Measurements from ENCODE around the gene ATG14. TPM values are rescaled to one million over a fixed set of nuclear protein-coding genes. Genes with fewer than 3 reads are reported as not detected.
"Not testable (repeated sequence)": the region's sequence is repeated elsewhere in the genome, so short reads cannot be mapped to it uniquely, and the experiment has no call there.

Gene ATG14
- total RNA-seq, 2 donors from 2014 or later, result 6.3 to 10.0 TPM

DNA sequence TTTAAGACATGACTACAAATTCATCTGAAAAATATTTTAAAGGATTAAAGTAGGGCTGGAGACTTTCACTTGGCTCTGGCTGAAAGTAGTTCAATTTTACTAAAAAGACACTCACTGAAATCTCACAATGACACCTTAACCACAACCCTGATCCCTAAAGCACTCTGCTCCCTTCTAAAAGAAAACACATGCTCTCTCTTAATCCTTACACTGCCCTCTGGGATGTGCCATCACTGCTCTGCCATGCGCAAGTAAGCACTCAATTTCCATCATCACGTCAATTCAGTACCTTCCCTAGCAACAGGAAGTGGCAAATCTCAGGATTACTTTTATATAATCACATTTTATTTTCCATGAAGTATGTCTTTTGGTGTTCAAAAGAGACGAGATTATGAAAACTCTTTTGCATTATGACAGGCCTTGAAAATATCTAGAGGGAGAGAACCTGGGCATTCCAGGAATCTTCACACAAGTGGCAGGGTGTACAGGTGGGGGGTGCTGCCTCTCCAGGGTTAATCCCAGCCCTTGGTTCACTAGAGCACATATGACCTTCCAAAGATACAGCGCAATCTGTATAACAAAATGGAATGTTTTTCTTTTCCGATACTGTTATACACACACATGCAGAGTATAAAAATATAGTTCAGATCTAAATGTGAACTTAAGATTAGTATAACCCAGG lies 7.3 kb downstream of the ATG14 start:
- DNase-seq, result no peak
- intact Hi-C loops (cut with DNase I, micrococcal nuclease), result no loop called here
- ATAC-seq, result no peak

DNA sequence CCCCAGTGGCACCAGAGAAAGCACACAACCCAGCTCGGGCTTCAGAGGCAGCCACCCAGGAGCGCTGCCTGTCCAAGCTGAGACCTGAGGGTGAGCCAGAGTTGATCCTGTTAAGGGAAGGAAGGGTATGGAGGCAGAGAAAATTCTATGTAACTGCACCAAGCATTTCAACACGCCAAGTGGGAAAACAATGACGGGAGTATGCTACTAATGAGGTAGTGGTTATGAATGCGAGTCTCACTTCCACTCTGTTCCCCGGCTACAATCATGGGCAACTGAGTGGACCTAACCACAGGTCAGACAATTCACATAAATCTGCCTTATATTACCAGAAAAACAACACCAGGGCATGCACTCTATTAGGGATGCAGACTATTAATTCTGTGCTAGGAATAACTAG lies 9.9 kb downstream of the ATG14 start:
- ATAC-seq, result no peak

DNA sequence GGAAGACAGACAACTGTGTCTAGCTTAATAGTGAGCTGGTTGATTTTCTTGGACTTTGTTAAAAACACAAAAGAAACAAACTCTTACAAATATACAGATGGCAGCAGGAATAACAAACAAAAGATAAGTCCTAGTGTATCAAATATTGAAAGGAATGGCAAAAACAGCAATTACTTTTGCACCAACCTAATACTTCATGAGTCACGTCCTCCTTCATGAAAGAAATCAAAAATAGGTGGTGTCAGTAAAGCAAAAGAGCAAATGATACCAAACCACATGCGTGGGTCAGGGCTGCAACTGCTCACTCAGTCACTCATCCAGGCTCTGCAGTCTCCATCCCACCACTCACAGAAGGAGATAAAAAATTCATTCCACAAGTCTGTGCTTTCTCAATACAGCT lies 11.8 kb downstream of the ATG14 start:
- ATAC-seq (no peak), DNase-seq (no peak)

More for the DNA sequence above, 9.9 kb downstream of the ATG14 start:
- no peak for DNase-seq
- intact Hi-C loops (cut with DNase I, micrococcal nuclease), result no loop called here

DNA sequence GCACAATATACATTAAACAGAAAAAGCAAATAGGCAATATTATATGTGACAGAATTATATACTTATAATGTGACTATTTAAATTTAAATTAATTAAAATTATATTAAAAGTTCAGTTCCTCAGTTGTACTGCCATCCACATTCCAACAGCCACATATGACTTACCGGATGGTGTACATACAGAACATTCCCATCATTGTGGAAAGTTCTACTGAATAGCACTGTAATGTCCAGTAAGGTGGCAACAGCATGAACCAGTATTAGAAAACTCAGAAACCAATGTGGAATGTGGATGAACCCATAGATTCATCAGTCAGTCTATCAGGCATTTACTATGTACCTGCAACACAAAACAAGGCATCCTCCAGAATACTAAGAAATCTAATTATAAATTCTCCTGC lies 12.4 kb downstream of the ATG14 start:
- intact Hi-C loops (cut with DNase I, micrococcal nuclease), result no loop called here
- DNase-seq (no peak), ATAC-seq (no peak)

More for the DNA sequence above, 11.8 kb downstream of the ATG14 start:
- intact Hi-C loops (cut with DNase I, micrococcal nuclease), result no loop called here

DNA sequence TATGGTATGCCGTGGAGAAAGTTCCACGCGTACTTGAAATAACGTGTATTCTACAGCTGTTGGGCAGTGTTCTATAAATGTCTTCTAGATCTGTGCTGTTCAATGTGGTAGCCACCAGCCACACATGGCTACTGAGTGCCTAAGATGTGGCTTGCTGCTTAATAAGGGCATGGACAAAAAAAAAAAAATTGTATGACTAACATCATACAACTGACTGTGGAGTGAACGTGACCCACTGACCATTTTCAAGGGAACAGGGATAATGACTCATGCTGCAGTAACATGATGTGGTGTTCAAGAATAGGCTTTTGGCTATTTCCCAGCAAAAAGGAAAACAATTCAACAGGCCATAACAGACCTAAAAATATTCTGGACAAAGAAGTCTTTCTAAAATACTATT lies 13.0 kb downstream of the ATG14 start:
- intact Hi-C loops (cut with DNase I, micrococcal nuclease), result no loop called here
- ATAC-seq, result no peak
- no peak for DNase-seq

DNA sequence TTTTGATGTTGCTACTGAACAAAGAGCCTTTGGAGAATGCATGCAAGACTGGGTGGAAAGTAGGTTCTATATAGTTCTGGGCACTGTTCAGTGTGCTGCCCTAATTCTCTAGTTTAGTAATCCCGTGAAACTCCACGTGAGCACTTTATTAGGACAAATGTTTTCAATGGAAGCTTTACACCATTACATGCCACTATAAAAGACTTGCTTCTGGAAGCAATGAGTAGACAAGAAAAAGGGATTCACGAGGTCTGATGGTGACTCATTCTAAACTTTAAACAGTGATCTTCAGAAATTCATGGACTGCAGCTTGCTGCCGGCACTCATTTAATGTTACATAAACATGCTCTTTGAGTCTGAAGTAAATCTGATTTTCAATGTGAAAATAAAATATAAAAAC lies 22.3 kb downstream of the ATG14 start:
- no peak for DNase-seq
- intact Hi-C loops (cut with DNase I, micrococcal nuclease), result no loop called here
- no peak for ATAC-seq

DNA sequence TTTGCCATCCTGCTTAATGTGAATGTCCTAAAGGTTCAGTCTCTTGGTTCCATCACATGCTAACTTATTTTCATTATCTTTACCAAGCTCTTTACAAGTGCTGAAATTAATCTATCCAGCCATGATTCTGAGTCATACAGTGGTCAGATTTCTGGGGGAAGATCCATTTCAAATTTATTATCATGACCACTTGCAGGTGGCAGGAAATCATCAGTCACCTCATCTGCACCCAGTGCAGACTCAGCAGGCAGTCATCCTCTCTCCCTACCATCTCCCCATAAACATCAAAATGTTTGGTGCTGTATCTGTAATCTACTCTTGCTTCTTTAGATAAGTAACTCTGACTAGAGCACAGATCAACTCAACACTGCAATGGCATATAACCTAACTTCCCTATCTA lies 23.5 kb downstream of the ATG14 start:
- no peak for ATAC-seq
- intact Hi-C loops (cut with DNase I, micrococcal nuclease), result no loop called here
- no peak for DNase-seq

DNA sequence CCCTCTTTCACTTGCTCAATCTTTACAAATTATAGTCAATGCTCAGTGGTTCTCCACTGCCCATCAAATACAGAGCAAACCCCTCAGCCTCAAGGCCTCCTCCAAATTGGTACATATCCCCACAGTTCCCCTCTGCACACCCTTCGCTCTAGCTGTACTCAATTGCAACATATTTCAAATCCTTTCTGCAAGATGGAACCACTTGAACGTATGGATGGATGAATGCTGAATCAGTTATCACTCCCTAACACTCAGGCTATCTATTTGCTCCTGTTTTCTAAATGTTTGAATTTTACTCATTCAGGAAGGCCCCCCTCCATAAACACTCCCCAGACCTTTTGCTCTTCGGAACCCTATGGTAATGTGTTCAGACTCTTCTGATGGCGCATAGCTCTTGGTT lies 24.5 kb downstream of the ATG14 start:
- DNase-seq, result no peak
- ATAC-seq, result no peak
- intact Hi-C loops (cut with DNase I, micrococcal nuclease), result no loop called here

DNA sequence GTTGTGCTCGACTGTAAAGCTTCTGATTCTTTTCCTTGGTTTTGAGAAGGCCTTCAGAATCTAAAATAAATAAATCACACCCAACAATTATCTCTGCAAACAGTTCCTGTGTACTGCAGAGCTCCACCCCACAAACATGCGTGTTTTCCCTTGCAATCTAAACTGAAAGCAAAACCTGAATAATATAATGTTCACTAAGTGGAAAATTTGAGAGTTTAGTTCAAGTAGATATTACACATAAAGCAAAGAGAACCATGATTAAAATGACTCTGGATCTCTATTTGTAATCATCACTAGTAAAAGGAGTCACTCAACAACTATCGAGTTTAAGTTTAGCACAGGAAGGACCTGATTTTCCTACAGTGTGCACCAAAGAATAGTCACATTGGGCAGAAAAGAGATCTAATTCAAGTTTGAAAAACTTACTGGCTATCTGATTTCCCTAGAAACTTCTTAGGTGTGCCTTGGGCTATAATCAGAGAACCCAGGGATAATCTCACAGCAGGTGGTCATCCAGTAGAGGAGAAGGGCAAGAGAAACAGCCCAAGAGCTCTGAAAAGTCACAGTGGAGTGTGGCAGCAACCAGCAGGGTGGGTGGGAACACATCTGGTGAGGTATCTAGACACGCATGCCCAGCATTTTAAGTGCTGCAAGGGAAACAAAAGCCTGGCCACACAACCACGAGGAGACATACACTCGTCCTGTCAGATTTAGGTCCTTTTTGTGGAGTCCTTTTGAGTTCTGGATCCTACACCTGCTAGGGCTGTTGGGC lies 25.4 kb downstream of the ATG14 start:
- ATAC-seq, result peak; percentile 82
- peak in 1 of 2 donors; percentile 37 for DNase-seq
- intact Hi-C loops (cut with DNase I, micrococcal nuclease), result no loop called here

DNA sequence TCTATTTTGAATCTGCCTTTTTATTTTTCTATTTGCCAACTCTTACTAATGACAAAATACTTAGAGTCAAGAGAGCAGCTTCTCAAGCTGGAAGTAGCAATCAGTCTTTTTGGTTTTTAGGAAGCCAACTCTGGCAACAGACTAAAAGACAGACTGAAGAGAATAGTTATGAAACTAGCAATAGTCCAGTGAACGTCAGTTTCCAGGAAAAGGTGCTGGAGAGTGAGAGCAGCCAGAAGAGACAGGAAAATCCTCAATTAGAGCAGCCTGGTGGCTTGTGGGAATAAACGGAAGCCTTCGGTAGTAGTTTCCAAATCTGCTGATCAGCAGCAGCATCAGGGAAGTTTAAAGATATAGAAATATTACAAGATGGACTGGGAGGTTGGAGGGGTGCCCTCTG lies 27.1 kb downstream of the ATG14 start:
- intact Hi-C loops (cut with DNase I, micrococcal nuclease), result no loop called here
- no peak for ATAC-seq
- DNase-seq, result no peak

DNA sequence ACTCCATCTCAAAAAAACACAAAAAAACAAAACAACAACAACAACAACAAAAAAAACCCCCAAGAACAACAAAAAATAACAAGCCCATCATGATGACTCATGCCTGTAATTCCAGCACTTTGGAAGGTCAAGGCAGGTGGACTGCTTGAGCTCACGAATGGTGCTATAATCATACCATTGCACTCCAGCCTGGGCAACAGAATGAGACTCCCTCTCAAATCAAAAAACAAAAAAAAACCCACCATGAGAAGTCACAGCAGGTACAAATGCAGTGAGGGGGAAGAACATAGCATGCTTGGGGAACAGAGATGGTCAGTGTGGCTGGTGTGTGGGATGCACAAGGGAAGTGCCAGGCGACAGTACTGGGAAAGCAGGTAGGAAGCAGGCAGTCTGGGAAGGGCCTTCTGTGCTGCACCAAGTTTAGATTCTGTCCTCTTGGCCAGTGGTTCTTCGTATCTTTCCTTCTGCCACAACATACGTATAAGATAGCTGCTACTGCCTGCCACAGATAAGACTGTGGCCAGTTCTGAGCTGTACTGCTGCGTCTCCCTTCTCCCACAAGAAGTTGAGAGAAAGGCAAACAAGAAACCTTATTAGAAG lies 28.0 kb downstream of the ATG14 start:
- DNase-seq (no peak), ATAC-seq (no peak)
- intact Hi-C loops (cut with DNase I, micrococcal nuclease), result no loop called here

DNA sequence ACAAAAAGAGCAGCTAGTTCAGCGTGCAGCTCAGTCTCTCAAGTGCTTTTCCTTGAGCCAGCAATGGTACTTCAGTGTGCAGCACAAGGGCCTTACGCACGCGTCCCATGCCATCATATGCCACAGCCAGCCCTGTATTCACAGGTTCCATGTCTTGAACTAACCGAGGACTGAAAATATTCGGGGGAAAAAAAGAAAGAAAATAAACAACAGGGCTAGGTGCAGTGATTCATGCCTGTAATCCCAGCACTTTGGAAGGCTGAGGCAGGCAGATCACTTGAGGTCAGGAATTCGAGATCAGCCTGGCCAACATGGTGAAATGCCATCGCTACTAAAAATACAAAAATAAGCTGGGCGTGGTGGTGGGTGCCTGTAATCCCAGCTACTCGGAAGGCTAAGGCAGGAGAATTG lies 28.6 kb downstream of the ATG14 start:
- ATAC-seq; DNase-seq; intact Hi-C loops (cut with DNase I, micrococcal nuclease): not testable (repeated sequence)

DNA sequence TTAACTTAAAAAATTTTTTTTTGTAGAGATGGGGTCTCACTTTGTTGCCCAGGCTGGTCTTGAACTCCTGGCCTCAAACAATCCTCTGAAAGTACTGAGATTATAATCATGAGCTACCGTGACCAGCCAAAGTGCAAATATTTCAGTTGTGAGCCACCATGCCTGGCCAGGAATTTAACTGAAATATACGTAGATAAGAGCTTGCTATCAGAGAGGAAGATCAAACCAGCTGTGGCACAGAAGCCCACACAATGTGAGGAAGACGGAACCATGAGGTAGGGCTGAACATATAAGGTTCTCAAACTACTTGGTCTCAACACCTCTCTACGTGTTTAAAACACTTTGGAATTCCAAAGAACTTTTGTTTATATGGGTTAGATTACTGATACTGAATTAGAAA lies 29.1 kb downstream of the ATG14 start:
- intact Hi-C loops (cut with DNase I, micrococcal nuclease), result no loop called here
- ATAC-seq, result no peak
- no peak for DNase-seq

DNA sequence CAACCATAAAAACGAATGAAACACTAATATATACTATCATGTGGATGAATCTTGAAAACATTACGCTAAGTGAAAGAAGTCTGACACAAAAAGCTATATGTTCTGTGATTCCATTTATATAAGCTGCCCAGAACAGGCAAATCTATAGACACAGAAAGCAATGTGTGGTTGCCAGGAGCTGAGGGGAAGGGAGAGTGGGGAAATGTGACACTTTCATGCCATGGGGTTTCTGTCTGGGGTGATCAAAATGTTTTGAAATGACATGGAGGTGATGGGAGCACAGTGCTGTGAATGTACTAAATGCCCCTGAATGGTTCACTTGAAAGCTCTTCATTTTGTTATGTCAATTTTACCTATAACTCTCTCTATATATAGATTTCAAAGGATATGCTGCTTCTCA lies 30.1 kb downstream of the ATG14 start:
- ATAC-seq, result no peak
- no peak for DNase-seq
- intact Hi-C loops (cut with DNase I, micrococcal nuclease), result no loop called here

DNA sequence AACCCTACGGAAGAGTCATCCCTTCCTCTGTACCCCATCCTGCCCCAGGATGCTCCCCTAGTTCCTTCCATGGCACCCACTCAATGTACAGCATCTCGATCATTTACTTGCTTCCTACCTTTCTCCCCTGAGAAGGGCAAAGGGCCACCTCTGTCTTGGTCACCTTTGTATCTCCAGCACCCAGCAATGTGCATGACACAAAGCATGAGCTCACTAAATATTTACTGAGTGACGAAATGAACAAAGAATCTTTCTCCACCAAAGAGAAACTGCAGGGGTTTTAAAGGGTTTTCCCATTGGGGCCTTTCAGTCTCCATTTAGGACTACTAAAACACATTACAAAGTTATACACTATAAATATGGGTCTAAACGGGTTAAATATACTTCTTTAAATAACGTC lies 30.6 kb downstream of the ATG14 start:
- ATAC-seq (no peak), DNase-seq (no peak)
- intact Hi-C loops (cut with DNase I, micrococcal nuclease), result no loop called here

DNA sequence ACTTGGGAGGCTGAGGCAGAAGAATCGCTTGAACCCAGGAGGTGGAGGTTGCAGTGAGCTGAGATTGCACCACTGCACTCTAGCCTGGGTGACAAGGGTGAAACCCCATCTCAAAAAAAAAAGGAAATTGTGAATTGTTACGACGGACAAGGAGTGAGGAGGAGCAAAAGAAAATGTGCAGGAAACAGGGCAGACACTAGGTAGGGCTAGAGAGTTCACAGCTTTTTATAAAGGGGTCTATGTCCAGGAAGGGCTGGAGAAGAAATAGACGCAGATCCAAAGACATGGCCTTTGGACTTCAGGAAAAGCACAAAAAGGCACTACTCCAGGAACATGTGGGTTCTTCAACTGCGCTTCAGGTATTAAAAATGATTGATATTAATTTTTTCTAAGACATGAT lies 34.4 kb downstream of the ATG14 start:
- intact Hi-C loops (cut with DNase I, micrococcal nuclease), result no loop called here
- DNase-seq, result no peak
- no peak for ATAC-seq

DNA sequence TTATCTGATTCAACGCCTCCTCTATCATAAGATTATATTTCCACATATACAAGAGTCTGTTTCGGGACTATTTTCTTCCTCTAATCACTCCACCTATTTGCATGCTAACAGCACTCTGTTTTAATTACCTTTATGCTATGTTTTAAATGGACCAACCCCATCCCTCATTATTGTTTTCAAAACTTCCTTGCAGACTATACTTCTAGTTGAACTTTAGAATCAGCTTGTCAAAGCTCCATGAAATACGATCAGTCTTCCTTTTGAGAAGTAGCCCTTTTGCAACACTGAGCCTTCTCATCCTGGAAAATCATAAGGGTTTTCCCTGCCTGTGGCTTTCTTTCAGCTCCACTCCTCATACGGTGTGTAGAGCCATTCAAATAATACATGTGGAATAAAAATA lies 36.9 kb downstream of the ATG14 start:
- ATAC-seq (peak; percentile 72), DNase-seq (no peak)

DNA sequence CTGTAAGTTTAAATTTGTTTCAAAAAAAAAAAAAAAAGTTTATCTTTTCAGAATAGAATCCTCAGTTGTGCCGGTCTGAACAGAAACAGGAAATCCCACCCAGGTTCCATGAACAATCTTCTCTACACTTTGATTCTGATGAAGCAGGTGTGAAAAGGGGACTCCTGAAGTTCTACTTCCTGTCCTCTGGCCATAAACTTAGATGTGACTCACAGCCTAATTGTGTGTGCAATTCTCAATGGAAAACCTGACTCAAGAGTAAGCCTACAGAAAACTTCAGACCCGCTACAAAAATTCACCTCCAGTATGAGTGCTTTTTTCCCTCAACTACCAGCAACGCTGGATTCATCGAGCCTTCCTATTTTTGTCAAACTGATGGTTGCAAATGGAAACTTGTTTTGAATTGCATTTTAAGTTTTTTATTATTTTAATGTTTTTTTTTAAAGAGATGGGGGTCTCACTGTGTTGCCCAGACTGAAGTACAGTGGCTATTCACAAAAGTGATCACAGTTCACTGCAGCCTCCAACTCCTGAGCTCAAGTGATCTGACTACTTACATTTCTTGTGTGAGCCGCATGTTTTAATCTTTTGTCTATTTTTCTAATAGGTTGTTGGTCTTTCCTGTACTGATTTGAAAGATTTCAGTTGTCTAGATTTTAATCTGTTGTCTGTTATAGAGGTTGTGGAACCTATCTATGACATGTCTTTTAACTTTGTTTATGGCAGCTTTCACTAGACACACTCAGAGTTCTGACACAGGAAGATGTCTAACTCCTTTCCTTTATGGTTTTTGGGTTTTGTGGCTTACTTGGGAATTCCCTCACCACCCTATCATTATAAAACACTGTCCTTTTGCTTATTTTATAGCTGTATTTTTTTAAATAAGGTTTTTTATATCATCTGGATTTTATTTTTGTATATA lies 37.6 kb downstream of the ATG14 start:
- intact Hi-C loops (cut with DNase I, micrococcal nuclease), result no loop called here
- ATAC-seq (peak; percentile 80), DNase-seq (no peak)

More for the DNA sequence above, 36.9 kb downstream of the ATG14 start:
- intact Hi-C loops (cut with DNase I, micrococcal nuclease), result no loop called here

DNA sequence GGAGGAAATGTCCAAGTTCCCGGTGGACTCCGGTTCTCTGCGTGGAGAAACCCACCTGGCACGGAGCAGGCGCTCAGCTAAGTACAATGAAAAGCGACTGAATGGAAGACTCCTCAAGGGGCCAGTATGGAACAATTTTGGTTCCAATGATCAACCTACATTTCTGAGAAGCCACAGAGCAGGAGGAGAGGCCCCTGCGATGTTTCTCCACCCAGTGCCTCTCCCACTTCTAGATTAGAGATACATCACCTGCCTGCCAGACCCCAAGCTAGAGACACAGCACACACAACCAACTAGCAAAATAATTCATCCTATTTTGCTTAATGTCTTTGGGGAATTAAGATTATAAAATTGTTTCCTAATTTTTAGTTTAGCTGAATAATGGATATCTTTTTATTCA lies 38.8 kb downstream of the ATG14 start:
- intact Hi-C loops (cut with DNase I, micrococcal nuclease), result no loop called here
- ATAC-seq, result no peak
- no peak for DNase-seq
